Measurements from ENCODE around the gene SCAF8. TPM values are rescaled to one million over a fixed set of nuclear protein-coding genes. Genes with fewer than 3 reads are reported as not detected.

Gene SCAF8
- total and polyA plus RNA-seq, 2 donors (not counting 1 experiment from before 2014, with no cell fraction given), result 25.7 to 75.2 TPM

GRCh38 chr6:154857529-154857928, 124.3 kb downstream of the SCAF8 start:
- intact Hi-C loops (cut with micrococcal nuclease), result no loop called here
- ChIA-PET POLR2A (interaction anchor here (0.7 kb wide), 1 partner anchor 56 kb away, joined by 3 read pairs; no protein-coding TSS in a partner anchor), CTCF (interaction anchor here (0.9 to 2.2 kb wide), 2 partner anchors 13 to 182 kb away, joined by 3 to 5 read pairs; no protein-coding TSS in a partner anchor)
- Histone ChIP-seq H3K27ac (ENCODE audit: low read length in 2 of 2) (no peak overlapping the region), H3K9ac (ENCODE audit: low read length) (no peak overlapping the region), H3K4me1 (ENCODE audit: control insufficient read depth in 2 of 2, insufficient read depth in 2 of 2, low read length in 2 of 2) (no peaks in the 10 kb centered on the region), H3K79me2 (ENCODE audit: control insufficient read depth, insufficient read depth, low read length) (no peaks in the 10 kb centered on the region), H3K36me3 (replicated peaks in 1 of 2; ENCODE audit: control extremely low read depth in 1 of 2, control insufficient read depth in 1 of 2, extremely low read depth in 1 of 2, insufficient read depth in 2 of 2, low read length in 1 of 2) (peaks cover 0 to 10% of the 10 kb centered on the region in 2 experiments), H3K4me2 (replicated peaks; ENCODE audit: low read depth, low read length, poor library complexity, severe bottlenecking) (no peak overlapping the region), H3K27me3 (replicated peaks in 1 of 4; ENCODE audit: control extremely low read depth in 1 of 4, control insufficient read depth in 3 of 4, insufficient read depth in 4 of 4, low read length in 3 of 4) (no peaks in the 10 kb centered on the region), H2AFZ (ENCODE audit: insufficient read depth, low read depth, low read length, poor library complexity, severe bottlenecking) (no peak overlapping the region), H4K20me1 (ENCODE audit: control insufficient read depth, insufficient read depth, low read length, poor library complexity, severe bottlenecking) (no peaks in the 10 kb centered on the region), H3K4me3 (ENCODE audit: control extremely low read depth in 1 of 5, extremely low read depth in 1 of 5, insufficient read depth in 1 of 5, low read depth in 2 of 5, low read length in 4 of 5) (no peak overlapping the region), H3K9me3 (ENCODE audit: control extremely low read depth in 1 of 3, control insufficient read depth in 2 of 3, insufficient read depth in 1 of 3, low read length in 2 of 3) (no peaks in the 10 kb centered on the region)
- H3K9me3 Mint-ChIP-seq (ENCODE audit: insufficient read depth), result no peaks in the 10 kb centered on the region
- no peak overlapping the region for H3K4me3 Mint-ChIP-seq
- H3K4me1 Mint-ChIP-seq, result no peaks in the 10 kb centered on the region
- no peak overlapping the region for H3K27ac Mint-ChIP-seq
- no peaks in the 10 kb centered on the region for H3K27me3 Mint-ChIP-seq
- TF ChIP-seq EZH2 (IDR thresholded peaks at IDR 0.05; ENCODE audit: borderline replicate concordance, insufficient read depth, low read depth, low read length, poor library complexity, severe bottlenecking), result no peak
- TF ChIP-seq, protein P1, sequence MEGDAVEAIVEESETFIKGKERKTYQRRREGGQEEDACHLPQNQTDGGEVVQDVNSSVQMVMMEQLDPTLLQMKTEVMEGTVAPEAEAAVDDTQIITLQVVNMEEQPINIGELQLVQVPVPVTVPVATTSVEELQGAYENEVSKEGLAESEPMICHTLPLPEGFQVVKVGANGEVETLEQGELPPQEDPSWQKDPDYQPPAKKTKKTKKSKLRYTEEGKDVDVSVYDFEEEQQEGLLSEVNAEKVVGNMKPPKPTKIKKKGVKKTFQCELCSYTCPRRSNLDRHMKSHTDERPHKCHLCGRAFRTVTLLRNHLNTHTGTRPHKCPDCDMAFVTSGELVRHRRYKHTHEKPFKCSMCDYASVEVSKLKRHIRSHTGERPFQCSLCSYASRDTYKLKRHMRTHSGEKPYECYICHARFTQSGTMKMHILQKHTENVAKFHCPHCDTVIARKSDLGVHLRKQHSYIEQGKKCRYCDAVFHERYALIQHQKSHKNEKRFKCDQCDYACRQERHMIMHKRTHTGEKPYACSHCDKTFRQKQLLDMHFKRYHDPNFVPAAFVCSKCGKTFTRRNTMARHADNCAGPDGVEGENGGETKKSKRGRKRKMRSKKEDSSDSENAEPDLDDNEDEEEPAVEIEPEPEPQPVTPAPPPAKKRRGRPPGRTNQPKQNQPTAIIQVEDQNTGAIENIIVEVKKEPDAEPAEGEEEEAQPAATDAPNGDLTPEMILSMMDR (IDR thresholded peaks at IDR 0.05), result no peak
- no peak for ATAC-seq (ENCODE audit: low read depth)
- DNase-seq, result no peak
- WGBS (ENCODE audit: insufficient coverage), result 100% methylated on average over 1 of the region's 5 CpGs

DNA sequence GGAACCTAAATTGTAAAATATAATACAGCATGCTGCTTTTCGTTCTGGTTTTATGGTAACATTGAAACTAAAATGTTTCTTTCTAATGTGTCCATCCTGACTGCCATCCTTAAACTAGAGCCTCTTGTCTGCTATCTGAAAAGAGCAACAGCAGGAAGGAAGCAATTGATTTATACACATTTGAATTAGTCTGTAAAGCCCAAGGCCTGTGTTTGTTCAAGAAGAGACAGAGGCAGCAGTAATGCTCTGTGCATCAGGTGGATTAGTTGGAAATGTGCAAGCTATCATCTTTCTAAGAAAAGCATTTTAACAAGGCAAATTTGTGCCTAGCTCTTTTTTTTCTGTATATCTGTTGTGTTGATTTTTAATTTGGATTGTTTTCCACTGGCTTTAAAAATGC, 128.6 kb downstream of the SCAF8 start:
- Mint-ChIP-seq H3K4me1 (no peaks in the 10 kb centered on the region), H3K4me3 (no peak overlapping the region), H3K9me3 (ENCODE audit: insufficient read depth) (no peaks in the 10 kb centered on the region), H3K27ac (no peak overlapping the region), H3K27me3 (no peaks in the 10 kb centered on the region)
- intact Hi-C loops (cut with micrococcal nuclease), result no loop called here
- no peak overlapping the region for H3K4me3 ChIP-seq (ENCODE audit: control extremely low read depth in 1 of 5, extremely low read depth in 1 of 5, insufficient read depth in 1 of 5, low read depth in 2 of 5, low read length in 4 of 5)
- no peaks in the 10 kb centered on the region for H3K79me2 ChIP-seq (ENCODE audit: control insufficient read depth, insufficient read depth, low read length)
- H3K36me3 ChIP-seq (replicated peaks in 1 of 2; ENCODE audit: control extremely low read depth in 1 of 2, control insufficient read depth in 1 of 2, extremely low read depth in 1 of 2, insufficient read depth in 2 of 2, low read length in 1 of 2), result peaks cover 0 to 10% of the 10 kb centered on the region in 2 experiments
- POLR2A ChIA-PET, result no interaction called here
- no peak for TF ChIP-seq EZH2 (IDR thresholded peaks at IDR 0.05; ENCODE audit: borderline replicate concordance, insufficient read depth, low read depth, low read length, poor library complexity, severe bottlenecking)
- TF ChIP-seq, protein P1 (IDR thresholded peaks at IDR 0.05), result no peak
- CTCF ChIA-PET, result interaction anchor here (1.1 kb wide), 1 partner anchor 186 kb away, joined by 4 read pairs; no protein-coding TSS in a partner anchor
- no peak overlapping the region for H3K27ac ChIP-seq (ENCODE audit: low read length in 2 of 2)
- H3K4me1 ChIP-seq (ENCODE audit: control insufficient read depth in 2 of 2, insufficient read depth in 2 of 2, low read length in 2 of 2), result no peaks in the 10 kb centered on the region
- no CpG with 5 or more reads among the region's 1 CpG for WGBS (ENCODE audit: insufficient coverage)
- no peaks in the 10 kb centered on the region for H4K20me1 ChIP-seq (ENCODE audit: control insufficient read depth, insufficient read depth, low read length, poor library complexity, severe bottlenecking)
- no peaks in the 10 kb centered on the region for H3K9me3 ChIP-seq (ENCODE audit: control extremely low read depth in 1 of 3, control insufficient read depth in 2 of 3, insufficient read depth in 1 of 3, low read length in 2 of 3)
- H3K27me3 ChIP-seq (replicated peaks in 1 of 4; ENCODE audit: control extremely low read depth in 1 of 4, control insufficient read depth in 3 of 4, insufficient read depth in 4 of 4, low read length in 3 of 4), result no peaks in the 10 kb centered on the region
- H3K4me2 ChIP-seq (replicated peaks; ENCODE audit: low read depth, low read length, poor library complexity, severe bottlenecking), result no peak overlapping the region
- H2AFZ ChIP-seq (ENCODE audit: insufficient read depth, low read depth, low read length, poor library complexity, severe bottlenecking), result no peak overlapping the region
- DNase-seq (no peak), ATAC-seq (ENCODE audit: low read depth) (no peak)
- H3K9ac ChIP-seq (ENCODE audit: low read length), result no peak overlapping the region
